ENCODE measurements around the gene RAB3GAP2.

DNA sequence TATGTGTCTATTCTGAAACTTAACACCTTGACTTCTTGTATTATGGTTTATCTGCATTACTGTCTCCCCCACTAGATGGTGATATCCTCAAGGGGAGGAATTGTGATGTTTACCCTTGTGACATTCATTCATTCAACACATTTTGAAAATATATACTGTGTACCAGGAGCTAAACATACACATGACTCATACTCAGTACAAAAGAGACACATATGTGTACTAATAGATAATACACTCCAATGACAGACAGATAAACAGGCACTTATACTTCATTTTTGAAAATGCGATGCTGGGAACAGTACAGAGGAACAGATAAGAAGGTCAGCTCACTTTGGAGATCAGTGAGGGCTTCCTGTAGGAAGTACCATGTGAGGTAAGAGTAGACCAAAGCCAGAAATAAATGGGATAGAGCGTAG lies 8.9 kb upstream of the RAB3GAP2 start:
- TF ChIP-seq, protein P1, sequence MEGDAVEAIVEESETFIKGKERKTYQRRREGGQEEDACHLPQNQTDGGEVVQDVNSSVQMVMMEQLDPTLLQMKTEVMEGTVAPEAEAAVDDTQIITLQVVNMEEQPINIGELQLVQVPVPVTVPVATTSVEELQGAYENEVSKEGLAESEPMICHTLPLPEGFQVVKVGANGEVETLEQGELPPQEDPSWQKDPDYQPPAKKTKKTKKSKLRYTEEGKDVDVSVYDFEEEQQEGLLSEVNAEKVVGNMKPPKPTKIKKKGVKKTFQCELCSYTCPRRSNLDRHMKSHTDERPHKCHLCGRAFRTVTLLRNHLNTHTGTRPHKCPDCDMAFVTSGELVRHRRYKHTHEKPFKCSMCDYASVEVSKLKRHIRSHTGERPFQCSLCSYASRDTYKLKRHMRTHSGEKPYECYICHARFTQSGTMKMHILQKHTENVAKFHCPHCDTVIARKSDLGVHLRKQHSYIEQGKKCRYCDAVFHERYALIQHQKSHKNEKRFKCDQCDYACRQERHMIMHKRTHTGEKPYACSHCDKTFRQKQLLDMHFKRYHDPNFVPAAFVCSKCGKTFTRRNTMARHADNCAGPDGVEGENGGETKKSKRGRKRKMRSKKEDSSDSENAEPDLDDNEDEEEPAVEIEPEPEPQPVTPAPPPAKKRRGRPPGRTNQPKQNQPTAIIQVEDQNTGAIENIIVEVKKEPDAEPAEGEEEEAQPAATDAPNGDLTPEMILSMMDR (IDR thresholded peaks at IDR 0.05), result peak in 2 of 4 experiments; percentile 4 to 19
- no peak for TF ChIP-seq POLR2A (IDR thresholded peaks at IDR 0.05)

Measured in uterus (tissue), 2 donors.